Endothelial cell of umbilical vein (primary cell): ENCODE results near the gene MIX23. TPM values are rescaled to one million over a fixed set of nuclear protein-coding genes. Genes with fewer than 3 reads are reported as not detected.

Experiments used
- BruUV-seq: library from RNA; stranded (reverse); fragments of 400-500 nt; replicated peaks from 2 replicates; lab custom pipeline; 2021; lab: Mats Ljungman, UMichigan
- CTCF ChIA-PET: fragments of 300-600, 350-600 bp; sonication (Branson Sonifier 250); formaldehyde crosslinking; loops from one replicate; lab custom pipeline; 2021; ENCODE audit warnings: antibody characterized with exemption, inconsistent platforms; lab: Charles Lee
- POLR2A ChIA-PET: fragments of 300-600, 350-600 bp; sonication (Branson Sonifier 250); formaldehyde crosslinking; loops from one replicate; lab custom pipeline; 2021; ENCODE audit warnings: antibody characterized with exemption, inconsistent platforms; lab: Charles Lee
- DNase-seq: peaks from one replicate; pipeline ENCODE4 v3.0.0-alpha.2; 2011; ENCODE audit warnings: low read depth, low spot score
- FAIRE-seq: peaks from 2 replicates; lab custom pipeline; 2011; peaks lifted over from hg19 to GRCh38; lab: Jason Lieb, UNC
- H2AFZ ChIP-seq: 2 replicates; pipeline ENCODE4 v1.6.0; 2012; ENCODE audit warnings: low read depth, low read length, control low read depth, inconsistent platforms
- H3K27ac ChIP-seq: 2 replicates; pipeline ENCODE4 v1.5.1; 2011; ENCODE audit warnings: low read depth, mild to moderate bottlenecking, control low read depth, low read length, moderate library complexity; ENCODE audit not compliant: insufficient read depth
- H3K27me3 ChIP-seq, 2 experiments: 2 replicates each; pipeline versions ENCODE4 v1.6.0 to v1.6.1; 2011; ENCODE audit warnings: low read length in 2 of 2, mixed read lengths in 1 of 2; ENCODE audit not compliant: control insufficient read depth in 2 of 2, insufficient read depth in 2 of 2
- H3K36me3 ChIP-seq, 2 experiments: 2 replicates in 1 of 2; 3 replicates in 1 of 2; pipeline ENCODE4 v1.5.1; 2011; ENCODE audit warnings: low read length in 2 of 2, mild to moderate bottlenecking in 1 of 2, moderate library complexity in 1 of 2; ENCODE audit not compliant: control insufficient read depth in 2 of 2, insufficient read depth in 2 of 2; ENCODE audit errors: extremely low read depth in 1 of 2
- H3K4me1 ChIP-seq: 3 replicates; pipeline ENCODE4 v1.5.1; 2011; ENCODE audit warnings: mild to moderate bottlenecking, low read length; ENCODE audit not compliant: control insufficient read depth, insufficient read depth; ENCODE audit errors: extremely low read depth
- H3K4me2 ChIP-seq: 2 replicates; pipeline ENCODE4 v1.6.1; 2011; ENCODE audit warnings: low read length, control low read depth, mixed read lengths; ENCODE audit not compliant: insufficient read depth
- H3K4me3 ChIP-seq, 3 experiments: fragments of 200-600 bp in 1 of 3; sonication (generic), shearing (Covaris generic) in 1 of 3; replicated peaks in 1 of 3; 2 replicates each; pipeline ENCODE4 v1.5.1; 2011 to 2016; ENCODE audit warnings: control low read depth in 3 of 3, low read length in 3 of 3, mild to moderate bottlenecking in 2 of 3, inconsistent platforms in 1 of 3, low read depth in 1 of 3, moderate library complexity in 1 of 3; ENCODE audit not compliant: insufficient read depth in 1 of 3
- H3K79me2 ChIP-seq: 2 replicates; pipeline ENCODE4 v1.6.0; 2012; ENCODE audit warnings: low read length, inconsistent platforms; ENCODE audit not compliant: control insufficient read depth, insufficient read depth
- H3K9ac ChIP-seq: replicated peaks from 2 replicates; pipeline ENCODE3; 2011; ENCODE audit warnings: low read length, control low read depth; ENCODE audit not compliant: insufficient read depth; ENCODE audit errors: extremely low read depth
- H3K9me1 ChIP-seq: replicated peaks from 3 replicates; pipeline ENCODE4 v1.6.0; 2011; ENCODE audit warnings: mild to moderate bottlenecking, low read length; ENCODE audit not compliant: control insufficient read depth, insufficient read depth; ENCODE audit errors: extremely low read depth
- H3K9me3 ChIP-seq: replicated peaks from 2 replicates; pipeline ENCODE4 v1.5.1; 2012; ENCODE audit warnings: low read length, inconsistent platforms; ENCODE audit not compliant: control insufficient read depth, insufficient read depth
- H4K20me1 ChIP-seq: replicated peaks from 2 replicates; pipeline ENCODE3; 2011; ENCODE audit warnings: mild to moderate bottlenecking, low read length; ENCODE audit not compliant: control insufficient read depth, insufficient read depth; ENCODE audit errors: extremely low read depth
- CTCF ChIP-seq, 2 donors: IDR thresholded peaks; 1 replicate in 1 of 2; 2 replicates in 1 of 2; pipeline ENCODE4 v1.5.1; 2011; ENCODE audit warnings: low read length in 2 of 2, mild to moderate bottlenecking in 2 of 2, moderate library complexity in 2 of 2, control low read depth in 1 of 2, inconsistent platforms in 1 of 2, low read depth in 1 of 2; ENCODE audit not compliant: insufficient read depth in 1 of 2; ENCODE audit errors: extremely low read depth in 1 of 2
- EZH2 ChIP-seq: IDR thresholded peaks from 2 replicates; pipeline ENCODE4 v1.6.1; 2012; ENCODE audit warnings: borderline replicate concordance, low read depth, mild to moderate bottlenecking, moderate library complexity, low read length, inconsistent platforms; ENCODE audit not compliant: severe bottlenecking
- FOS ChIP-seq: IDR thresholded peaks from 2 replicates; pipeline ENCODE4 v1.6.1; 2011; ENCODE audit warnings: mild to moderate bottlenecking, low read length, moderate library complexity, borderline replicate concordance; ENCODE audit not compliant: insufficient read depth
- GATA2 ChIP-seq: IDR thresholded peaks from 2 replicates; pipeline ENCODE4 v1.7.0; 2011; ENCODE audit warnings: low read depth, mild to moderate bottlenecking, moderate library complexity, mixed read lengths, low read length; ENCODE audit not compliant: insufficient read length, insufficient read depth
- JUN ChIP-seq: IDR thresholded peaks from 2 replicates; pipeline ENCODE4 v1.6.1; 2011; ENCODE audit warnings: borderline replicate concordance, low read depth; ENCODE audit not compliant: insufficient read length, insufficient read depth
- MAX ChIP-seq: IDR thresholded peaks from 2 replicates; pipeline ENCODE4 v1.6.1; 2011; ENCODE audit not compliant: insufficient read depth, insufficient read length
- MYC ChIP-seq: IDR thresholded peaks from one replicate; pipeline ENCODE4 v1.6.1; 2011; ENCODE audit warnings: mild to moderate bottlenecking, low read depth, low read length
- POLR2A ChIP-seq: IDR thresholded peaks from 2 replicates; pipeline ENCODE4 v1.6.1; 2012; ENCODE audit warnings: low read depth, mild to moderate bottlenecking, control low read depth, low read length
- POLR2AphosphoS5 ChIP-seq: IDR thresholded peaks from 2 replicates; pipeline ENCODE4 v1.6.1; 2012; ENCODE audit warnings: low read depth, mild to moderate bottlenecking, control low read depth, low read length, moderate library complexity; ENCODE audit not compliant: insufficient read depth
- dilution Hi-C: fragments of 300-500 bp; cut with MboI; formaldehyde crosslinking; loops from one replicate; pipeline ENCODE4 v1.15.0; 2019; ENCODE audit warnings: low sequenced_read_pairs; ENCODE audit not compliant: extremely low pct_ligation_motif_present
- intact Hi-C: fragments of 100-400 bp; cut with micrococcal nuclease; formaldehyde crosslinking; loops from one replicate; pipeline ENCODE4 v1.10.0; 2022
- polyA plus RNA-seq, 4 experiments: library from polyadenylated mRNA; depleted of rRNA in 3 of 4; stranded (reverse) in 3 of 4; unstranded in 1 of 4; fragments of >200 nt; gene quantifications; 2 replicates each; pipeline versions ENCODE4 v1.2.1 to v1.2.3, GENCODE V29; 2011 to 2012; ENCODE audit warnings: missing spikeins in 1 of 4
- total RNA-seq: library from RNA; stranded (reverse); gene quantifications from 2 replicates; pipeline ENCODE4 v1.2.3, GENCODE V29; 2021

Gene MIX23
- total and polyA plus RNA-seq, 2 donors (not counting 3 experiments of a cell fraction or from before 2014, with no cell fraction given): 4.5 to 53.5 TPM

DNA sequence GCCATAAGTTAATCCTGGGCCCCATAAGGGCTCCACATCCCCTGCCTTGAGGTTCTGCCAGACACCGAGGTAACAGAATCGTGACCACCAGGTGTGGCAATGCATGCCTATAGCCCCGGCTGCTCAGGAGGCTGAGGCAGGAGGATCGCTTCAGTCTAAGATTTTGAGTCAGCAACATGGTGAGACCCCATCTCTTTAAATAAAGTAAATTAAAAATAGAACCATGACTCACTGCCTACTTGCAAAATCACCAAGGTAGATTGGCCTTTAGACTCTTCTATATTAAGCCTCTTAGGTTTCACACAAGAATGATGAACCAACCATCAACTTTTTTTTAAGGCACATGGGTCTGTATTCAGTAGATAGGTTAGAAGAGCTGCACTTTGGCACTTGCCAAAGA is 23.2 kb upstream of the MIX23 start:
- H3K4me1 ChIP-seq: no peaks in the 10 kb centered on the region
- intact Hi-C loops: no loop called here
- H3K9me3 ChIP-seq: no peaks in the 10 kb centered on the region
- no peaks in the 10 kb centered on the region for H3K79me2 ChIP-seq
- no peaks in the 10 kb centered on the region for H3K9me1 ChIP-seq
- no peaks in the 10 kb centered on the region for H3K36me3 ChIP-seq
- DNase-seq (no peak), FAIRE-seq (no peak)
- dilution Hi-C loops: no loop called here
- H3K9ac ChIP-seq: no peak overlapping the region
- H3K27me3 ChIP-seq: no peaks in the 10 kb centered on the region
- H3K4me2 ChIP-seq: no peak overlapping the region
- no peak overlapping the region for H3K27ac ChIP-seq
- no peak overlapping the region for H3K4me3 ChIP-seq
- no TSS peak for BruUV-seq
- ChIA-PET POLR2A (no interaction called here), CTCF (no interaction called here)
- no peaks in the 10 kb centered on the region for H4K20me1 ChIP-seq
- no peak overlapping the region for H2AFZ ChIP-seq
- TF ChIP-seq CTCF (IDR thresholded peaks at IDR 0.05; ENCODE audit: extremely low read depth in 1 of 2, insufficient read depth in 1 of 2, low read depth in 1 of 2, low read length in 2 of 2): no peak
- TF ChIP-seq EZH2: no peak
- no peak for TF ChIP-seq MAX
- TF ChIP-seq POLR2A: no peak
- TF ChIP-seq JUN: no peak
- no peak for TF ChIP-seq MYC
- TF ChIP-seq FOS: no peak
- no peak for TF ChIP-seq POLR2AphosphoS5
- no peak for TF ChIP-seq GATA2
